OCI-M2 (cell line): Measurements from ENCODE around the gene SMARCA2.

Source experiments
- DNase-seq: peaks from one replicate; lab custom pipeline; 2025; ENCODE audit not compliant: unreplicated experiment; lab: John Stamatoyannopoulos, UW

The SMARCA2 gene

DNA sequence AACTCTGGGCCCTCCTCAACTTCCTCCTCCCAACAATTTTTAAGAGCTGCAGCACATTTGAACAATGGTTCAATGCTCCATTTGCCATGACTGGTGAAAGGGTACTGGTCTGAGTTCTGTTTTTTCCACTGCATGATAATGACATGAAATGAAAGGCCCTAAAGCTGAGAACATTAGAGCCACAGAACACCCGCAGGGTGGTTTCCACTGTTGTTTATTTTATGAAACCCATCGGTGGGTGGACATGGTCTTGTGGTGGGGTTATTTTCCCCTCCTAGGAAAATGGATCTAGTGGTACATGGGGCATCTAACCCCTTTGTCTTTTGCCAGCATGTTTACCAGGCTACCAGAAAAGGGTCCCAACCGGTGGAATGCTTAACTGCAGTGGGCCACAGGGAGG lies 71.8 kb downstream of the SMARCA2 start:
- DNase-seq, result no peak

DNA sequence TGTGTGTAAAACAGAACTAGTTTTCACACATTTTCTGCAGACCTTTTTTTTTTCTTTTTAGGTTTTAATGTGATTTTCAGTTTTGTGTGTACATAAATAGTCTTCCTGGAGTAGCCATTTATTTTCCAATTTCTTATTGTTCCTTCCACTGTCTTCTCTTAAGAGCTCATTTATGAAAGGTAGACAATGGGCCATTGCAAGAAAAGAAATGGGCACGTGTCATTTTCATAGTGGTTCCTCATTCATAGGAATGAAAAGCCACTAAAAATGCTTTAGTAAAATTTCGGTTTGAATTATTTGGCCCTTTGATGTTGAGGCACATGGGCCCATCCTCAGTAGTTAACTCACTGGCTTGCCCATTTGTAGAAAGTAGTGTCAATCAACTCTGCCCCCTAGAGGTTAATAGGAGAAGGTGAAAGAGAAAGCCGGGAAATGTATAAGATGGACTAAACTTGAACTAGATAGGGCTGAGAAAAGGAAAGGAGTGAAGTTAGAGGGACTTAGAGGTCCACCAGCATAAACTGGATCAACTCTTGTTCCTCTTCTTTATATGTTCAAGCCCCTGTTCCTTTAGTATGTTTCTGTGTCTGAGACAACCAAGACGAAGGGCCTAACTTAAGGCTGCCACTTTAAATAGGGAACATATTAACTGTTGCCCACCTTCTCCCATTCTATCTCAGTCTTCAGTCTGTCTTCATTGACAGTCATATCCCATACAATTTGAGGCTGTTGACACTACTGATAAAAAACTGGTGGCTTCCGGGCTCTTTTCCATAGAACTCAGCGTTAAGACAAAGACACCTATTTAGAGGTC lies 72.6 kb downstream of the SMARCA2 start:
- DNase-seq, result no peak

DNA sequence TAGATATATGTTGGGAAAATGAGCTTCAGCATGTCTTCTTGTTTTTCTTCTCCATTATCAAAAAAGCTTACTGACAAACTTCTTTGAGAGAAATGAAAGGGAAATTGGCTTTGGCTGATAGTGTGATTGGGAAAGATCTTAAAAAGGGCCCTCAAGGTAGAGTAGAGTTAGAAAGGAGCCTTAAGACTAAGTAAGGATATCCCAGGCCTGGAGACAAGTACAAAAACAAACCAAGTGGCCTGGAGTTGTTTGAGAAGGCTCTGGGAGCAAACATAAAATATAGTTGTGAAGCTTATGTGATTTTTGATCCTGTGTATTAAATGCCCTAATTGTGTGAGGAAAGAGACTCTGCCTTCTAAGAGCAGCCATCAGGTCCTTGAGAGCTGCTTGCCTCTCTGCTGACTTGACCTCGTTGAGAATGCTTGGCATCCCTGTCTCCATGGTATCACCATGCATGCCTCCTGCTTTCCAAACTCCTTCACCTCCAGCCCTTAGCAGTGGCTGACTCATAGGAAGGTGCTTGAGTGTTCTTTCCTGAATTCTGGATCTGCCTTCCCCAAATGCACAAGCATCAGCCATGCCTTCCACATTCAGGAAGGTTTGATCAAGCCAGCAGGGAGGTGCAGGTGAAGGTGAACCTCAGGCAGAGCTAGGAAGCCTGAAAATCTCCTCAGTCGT lies 78.9 kb downstream of the SMARCA2 start:
- DNase-seq, result no peak

GRCh38 chr9:2096376-2096970 lies 81.3 kb downstream of the SMARCA2 start:
- DNase-seq, result no peak

DNA sequence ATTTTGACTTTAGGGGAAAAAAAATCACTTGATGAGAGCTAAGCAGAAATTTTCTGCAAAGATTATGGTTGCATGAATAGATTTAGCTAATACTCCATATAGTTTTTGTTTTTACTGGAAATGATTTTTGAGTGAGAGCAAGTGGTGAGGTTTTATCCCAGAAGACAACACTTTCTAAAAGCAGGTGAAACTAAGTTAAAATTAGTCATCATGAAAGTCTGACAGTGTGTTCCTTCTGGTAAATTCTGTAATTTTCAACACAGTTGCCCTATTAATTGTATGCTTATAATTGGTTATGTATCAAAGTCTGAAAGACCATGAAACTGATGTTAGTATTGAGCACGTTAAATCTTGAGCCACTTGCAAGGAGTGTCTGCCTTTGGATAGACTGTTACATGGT lies 91.5 kb downstream of the SMARCA2 start:
- no peak for DNase-seq

DNA sequence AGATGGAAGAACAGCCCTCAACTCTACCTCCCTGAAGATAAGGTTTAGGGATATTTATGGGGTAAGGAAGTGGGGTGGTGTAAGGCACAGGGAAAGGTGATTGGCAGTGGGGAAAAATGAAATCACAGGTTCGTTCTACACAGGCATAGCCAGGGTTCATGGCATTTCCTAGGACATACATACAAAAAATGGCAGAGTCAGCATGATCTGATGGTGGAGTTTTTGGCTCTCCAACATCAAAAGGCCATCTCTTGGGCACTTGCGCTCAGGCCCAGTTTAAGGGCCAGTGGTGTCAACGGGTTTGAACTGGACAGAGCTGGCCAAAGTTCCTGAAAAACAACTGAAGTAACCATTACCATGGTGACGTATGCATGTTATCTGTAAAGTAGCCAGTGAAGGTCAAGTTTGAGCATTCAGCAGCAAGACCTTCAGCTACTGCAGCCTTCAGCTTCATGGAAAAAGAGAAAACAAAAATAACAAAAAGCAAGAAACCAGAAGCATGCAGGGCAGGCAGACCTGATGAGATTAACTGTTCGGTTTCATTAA lies 92.8 kb downstream of the SMARCA2 start:
- no peak for DNase-seq

GRCh38 chr9:2109069-2109650 lies 94.0 kb downstream of the SMARCA2 start:
- no peak for DNase-seq

DNA sequence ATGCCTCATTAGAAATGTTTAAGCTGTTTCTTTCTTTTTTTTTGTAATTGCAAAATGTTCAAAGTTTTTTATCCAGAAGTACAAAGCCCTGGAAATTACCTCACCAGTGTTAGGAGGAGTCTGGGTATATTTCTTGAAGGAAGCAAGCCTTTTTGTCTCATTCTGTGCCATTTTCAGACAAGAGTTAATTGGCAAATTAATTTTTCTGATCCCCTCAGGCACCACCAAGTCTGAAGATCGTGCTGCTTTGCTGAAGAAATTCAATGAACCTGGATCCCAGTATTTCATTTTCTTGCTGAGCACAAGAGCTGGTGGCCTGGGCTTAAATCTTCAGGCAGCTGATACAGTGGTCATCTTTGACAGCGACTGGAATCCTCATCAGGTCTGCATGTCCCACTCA lies 94.9 kb downstream of the SMARCA2 start:
- no peak for DNase-seq

DNA sequence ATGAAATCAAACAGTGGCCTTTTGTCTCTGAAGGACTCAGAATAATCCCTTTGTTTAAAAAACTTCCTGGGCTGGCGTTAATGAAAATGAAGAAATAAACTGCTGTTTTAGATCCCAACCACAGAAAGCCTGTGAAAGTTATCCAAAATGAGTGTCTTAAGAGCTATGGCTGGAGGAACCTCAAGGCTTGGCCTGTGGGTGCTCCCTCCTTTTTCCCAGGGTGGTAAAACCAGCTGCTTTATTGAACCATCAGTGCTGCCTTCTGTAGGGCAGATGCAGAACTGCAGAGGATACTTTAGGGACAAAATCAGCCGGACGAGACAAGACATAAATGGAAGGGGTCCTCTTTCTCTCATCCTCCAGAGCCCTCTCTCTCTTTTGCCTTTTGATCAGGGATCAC lies 100.9 kb downstream of the SMARCA2 start:
- no peak for DNase-seq

GRCh38 chr9:2117527-2117926 lies 102.4 kb downstream of the SMARCA2 start:
- no peak for DNase-seq

- no peak for DNase-seq
Observed at GRCh38 chr9:2119566-2119965, 104.4 kb downstream of the SMARCA2 start.

GRCh38 chr9:2120926-2121689 lies 106.0 kb downstream of the SMARCA2 start:
- no peak for DNase-seq

DNA sequence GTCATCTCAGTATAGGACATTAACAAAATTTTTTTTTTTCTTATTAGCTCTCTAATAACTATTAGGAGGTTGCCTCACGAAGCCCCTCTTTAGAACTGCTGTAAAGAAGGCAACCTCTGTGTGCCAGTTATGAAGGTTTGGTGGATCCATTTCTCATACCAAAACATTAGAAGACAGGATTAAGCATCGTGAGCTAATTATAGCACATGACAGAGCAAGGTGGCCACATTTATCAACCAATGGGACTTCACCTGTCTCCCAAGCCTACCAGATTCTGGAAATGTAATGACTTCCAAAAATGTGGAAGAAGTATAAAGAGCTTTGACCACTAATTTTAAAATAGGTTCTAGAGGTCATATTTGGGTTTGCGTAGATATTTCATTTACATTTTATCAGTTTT lies 107.2 kb downstream of the SMARCA2 start:
- no peak for DNase-seq

DNA sequence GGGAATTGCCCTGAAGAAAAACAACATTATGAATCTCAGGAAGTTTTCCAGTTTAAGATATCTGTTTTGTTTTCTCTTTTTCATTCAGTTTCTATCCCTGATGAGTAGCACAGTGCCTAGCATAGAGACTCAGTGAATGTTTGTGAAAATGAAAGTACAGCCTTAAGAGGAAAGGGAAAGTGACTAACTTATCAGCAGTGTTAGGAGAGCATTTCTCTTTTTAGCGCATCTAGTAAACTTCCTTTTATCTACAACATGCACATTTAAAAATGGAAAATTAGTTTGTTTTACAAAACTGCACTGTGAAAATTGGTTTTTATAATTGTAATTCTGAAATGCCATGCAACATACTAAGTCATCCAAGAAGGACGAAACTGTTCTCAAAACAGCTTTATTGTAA lies 110.8 kb downstream of the SMARCA2 start:
- no peak for DNase-seq

DNA sequence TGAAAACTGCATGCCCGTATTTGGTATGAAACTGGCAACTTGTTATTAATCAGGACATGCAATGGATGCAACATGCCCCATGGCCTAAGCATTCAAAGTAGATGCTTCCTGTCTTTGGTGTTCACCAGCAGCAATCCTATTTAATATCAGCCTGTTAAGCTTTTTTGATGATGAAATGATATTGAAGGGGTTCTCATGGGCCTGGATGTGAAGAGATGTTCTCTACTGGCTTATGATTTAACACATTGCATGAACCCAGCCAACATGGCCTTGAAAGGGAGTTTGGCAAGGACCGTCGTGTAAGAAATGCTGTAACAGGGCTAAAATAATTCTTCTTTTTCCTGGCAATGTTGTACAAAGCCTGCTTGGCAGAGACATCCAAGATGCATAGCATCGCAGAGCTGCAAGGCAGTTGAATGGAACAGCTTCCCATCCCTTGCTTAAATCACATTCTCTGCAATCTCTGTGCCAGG lies 111.2 kb downstream of the SMARCA2 start:
- no peak for DNase-seq

- DNase-seq, result no peak
Observed at GRCh38 chr9:2127486-2127885, 112.3 kb downstream of the SMARCA2 start.

DNA sequence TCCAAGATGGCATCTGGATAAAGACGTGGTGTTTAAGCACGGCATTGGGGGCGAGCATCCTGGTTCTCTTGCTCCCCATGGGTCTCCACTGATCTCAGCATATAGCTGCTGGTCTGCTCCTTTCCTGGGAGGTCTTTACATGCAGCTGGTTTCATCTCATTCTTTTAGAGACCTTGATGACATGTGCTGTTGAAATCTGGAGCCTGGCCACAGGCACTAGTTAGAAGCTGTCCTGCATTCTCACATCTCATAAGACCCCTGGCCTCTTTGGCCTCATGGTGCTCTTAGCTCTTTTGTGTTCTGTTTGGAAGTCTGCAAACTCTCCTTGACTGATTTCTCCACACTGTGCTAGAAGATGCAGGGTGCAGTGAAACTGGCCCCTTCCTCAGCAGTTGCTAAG lies 113.0 kb downstream of the SMARCA2 start:
- DNase-seq, result no peak

DNA sequence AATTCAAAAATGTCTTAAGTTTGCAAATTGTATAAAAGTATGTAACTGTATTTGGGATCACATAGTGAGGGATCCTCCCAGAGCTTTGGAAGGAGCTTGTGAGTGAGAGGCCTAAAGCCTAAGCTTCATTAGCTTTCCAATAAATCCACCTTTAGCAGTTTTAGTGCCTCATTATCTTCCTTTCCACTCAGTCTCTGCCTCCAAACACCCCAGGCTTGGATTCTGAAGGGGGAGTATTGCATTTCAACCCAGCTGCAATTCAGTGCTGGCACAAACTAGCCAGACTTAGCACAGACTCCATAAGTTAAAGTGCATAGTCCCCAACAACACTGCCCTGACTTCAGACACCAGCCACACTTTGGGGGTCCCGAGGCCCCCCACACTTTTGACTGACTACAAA lies 113.5 kb downstream of the SMARCA2 start:
- no peak for DNase-seq

DNA sequence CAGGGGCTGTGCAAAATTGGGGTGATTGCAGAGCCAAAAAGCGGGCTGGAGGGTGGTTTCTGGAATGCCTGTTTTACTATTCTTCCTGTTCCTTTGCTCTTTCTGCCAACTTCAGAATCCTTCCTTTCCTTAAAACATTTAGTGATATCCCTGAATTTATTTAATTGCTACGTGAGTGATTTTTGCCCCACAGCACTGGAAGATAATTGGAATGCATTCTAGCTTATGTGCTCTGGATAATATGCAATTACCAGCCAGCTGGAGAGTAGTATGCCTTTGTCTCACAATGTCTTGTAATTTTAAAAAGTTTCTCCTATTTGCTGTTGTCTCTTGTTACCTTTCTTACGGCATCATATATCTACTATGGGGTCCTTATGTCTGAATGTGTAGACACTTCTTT lies 115.8 kb downstream of the SMARCA2 start:
- DNase-seq, result no peak

- DNase-seq, result no peak
Observed at GRCh38 chr9:2132484-2133082, 117.4 kb downstream of the SMARCA2 start.
